ELF-1 (cell line): ENCODE measurements around the gene MBP.
A peak's percentile ranks its signal among the peaks of the same experiment; 100 is the strongest.
"Not testable (repeated sequence)": the region's sequence is repeated elsewhere in the genome, so short reads cannot be mapped to it uniquely, and the experiment has no call there.

Experiments used
- DNase-seq: peaks from one replicate; pipeline ENCODE4 v3.0.0-alpha.2; 2016; ENCODE audit warnings: low read depth, low spot score

Gene MBP

DNA sequence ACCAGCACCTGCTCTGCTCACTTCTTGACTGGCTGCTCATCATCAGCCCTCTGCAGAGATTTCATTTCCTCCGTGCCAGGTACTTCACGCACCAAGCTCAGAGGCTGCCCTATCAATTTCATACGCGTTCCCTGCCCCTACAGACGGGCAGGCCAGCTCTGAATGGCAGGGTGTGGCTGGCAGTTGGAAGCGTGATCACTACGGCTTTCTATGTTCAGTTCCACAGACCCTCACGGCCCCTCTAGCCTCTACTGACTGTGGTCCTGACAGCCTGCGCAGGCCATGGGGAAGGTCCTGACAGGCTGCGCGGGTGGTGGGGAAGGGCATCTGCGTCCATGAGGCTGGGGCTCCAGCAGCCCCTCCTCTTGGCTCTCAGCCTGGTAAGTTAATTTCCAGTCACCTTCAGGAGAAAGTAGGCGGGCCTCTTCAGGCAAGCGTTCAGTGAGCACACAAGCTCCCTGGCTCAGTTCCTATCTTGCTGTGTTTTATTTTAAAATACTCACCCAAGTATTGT, 155.4 kb downstream of the MBP start:
- DNase-seq = no peak

DNA sequence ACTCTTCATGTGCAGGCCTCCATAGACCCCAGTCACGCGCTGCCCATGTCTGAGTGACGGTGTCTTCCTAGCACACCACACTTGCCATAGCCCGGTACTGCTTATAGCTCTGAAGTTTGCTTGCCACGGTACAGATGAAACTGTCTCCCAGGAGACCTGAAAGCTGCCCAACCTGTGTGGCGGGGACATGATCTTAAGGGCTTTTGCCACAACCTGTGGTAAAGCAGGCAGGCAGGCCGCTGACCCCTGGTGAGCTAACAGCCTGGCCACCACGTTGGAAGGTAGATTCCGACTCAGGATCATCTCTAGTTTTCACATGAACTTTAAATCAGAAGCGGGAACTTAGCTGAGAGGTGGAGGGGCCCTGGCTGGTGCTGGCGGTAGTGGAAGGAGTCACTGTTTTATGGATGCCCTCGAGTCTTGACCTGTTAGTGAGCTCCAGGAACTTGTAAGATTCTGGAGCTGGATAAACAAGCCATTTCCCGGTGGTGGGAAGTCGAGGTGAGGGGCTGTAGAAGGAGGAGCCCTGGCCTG, 156.9 kb downstream of the MBP start:
- no peak for DNase-seq

DNA sequence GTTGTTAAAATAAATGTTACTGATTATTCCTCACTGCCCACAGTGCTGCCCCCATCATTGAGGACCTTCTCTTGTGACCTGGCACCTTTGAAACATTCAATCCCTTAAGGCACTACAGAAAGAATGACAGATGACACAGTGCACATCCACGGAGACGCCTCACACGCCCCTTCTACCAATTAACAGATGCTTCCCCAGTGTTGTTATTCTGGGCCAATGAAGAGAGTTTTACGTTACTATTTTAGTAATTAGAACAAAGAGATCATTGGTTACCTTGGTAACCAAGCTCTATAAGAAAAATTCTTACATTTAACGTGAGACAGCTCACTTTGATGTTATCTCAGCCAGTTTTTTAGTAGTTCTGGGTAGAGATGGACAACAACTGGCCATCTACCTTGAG, 158.2 kb downstream of the MBP start:
- no peak for DNase-seq

DNA sequence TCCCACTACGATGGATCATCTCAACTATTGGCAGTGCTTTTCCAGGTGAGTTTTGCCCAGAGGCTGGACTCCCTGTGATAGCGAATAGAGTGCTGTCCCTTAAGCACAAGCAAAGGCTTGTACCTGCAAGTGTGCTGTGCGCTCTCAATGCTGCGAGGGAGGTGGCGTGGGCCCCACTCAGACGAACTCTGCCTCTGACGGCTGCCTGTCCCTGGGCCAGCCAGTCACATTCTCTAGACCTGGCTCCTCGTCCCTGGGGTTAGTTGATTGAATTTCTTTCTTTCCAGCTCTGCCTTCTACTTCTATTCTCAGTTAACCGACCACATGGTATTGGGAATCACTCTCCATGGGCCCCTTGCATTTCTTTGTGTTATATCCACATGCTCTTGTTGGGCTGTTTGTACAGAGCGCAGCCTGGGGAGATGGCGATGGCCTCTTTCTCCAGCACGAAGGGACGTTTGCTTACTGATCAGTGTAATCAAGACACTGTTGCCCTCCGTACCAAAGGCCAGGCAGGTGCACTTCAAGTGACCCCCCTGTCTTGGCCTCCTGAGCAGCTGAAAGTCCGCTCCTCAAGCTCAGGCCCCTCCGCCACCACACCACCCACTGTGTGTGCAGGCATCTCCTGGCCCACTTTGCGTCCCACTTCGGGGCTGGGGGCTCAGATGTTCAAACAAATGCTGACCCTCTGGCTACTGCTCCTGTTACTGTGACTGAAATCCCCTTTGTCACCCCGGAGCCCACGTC, 158.9 kb downstream of the MBP start:
- DNase-seq = no peak

DNA sequence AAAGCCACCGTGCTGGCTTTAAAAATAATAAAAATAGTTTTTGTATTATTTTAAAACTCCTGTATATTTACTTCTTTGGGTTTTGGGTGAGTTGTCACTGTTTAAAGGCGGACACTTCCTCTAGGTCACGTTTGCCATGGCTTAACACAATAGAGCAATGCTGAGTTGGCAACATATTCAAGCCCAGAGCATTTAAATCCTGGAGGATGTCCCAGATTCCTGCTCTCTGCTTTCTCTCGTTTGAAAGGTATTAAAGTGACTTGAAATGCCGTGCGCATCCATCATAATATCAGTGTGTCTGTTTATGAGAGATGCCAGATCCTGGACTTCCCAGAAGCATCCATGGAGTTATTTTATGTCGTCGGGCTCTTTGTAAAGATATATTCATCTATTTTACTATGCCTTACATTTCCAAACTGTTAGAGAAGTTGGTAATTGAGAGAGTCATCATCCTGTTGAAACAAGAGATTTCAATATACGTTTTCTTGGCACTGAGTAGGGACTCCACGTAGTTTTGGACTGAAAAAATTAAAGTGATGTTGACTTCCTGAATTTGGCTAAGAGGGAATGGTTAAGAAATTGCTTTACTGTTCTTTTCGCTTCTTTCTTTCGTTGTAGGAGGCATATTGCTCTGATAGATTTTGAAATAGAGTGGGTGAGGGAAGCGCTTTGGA, 159.6 kb downstream of the MBP start:
- DNase-seq = no peak

DNA sequence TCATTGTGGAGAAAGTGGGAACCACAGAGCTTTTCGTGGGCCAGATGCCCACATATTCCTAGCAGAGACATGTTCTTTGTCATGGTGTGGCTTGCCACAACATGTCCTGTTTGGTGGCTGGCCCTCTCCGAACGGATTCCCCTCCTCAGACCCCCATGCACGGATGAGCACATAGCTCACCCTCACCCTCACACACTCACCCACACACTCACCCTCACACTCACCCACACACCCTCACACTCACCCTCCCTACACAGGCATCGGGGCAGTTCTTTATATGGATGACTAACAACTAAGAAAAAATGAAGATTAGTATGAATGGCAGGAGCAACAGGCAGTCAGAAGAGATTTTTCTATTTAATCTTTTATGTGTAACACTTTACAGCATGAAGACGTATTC, 160.3 kb downstream of the MBP start:
- DNase-seq = no peak

DNA sequence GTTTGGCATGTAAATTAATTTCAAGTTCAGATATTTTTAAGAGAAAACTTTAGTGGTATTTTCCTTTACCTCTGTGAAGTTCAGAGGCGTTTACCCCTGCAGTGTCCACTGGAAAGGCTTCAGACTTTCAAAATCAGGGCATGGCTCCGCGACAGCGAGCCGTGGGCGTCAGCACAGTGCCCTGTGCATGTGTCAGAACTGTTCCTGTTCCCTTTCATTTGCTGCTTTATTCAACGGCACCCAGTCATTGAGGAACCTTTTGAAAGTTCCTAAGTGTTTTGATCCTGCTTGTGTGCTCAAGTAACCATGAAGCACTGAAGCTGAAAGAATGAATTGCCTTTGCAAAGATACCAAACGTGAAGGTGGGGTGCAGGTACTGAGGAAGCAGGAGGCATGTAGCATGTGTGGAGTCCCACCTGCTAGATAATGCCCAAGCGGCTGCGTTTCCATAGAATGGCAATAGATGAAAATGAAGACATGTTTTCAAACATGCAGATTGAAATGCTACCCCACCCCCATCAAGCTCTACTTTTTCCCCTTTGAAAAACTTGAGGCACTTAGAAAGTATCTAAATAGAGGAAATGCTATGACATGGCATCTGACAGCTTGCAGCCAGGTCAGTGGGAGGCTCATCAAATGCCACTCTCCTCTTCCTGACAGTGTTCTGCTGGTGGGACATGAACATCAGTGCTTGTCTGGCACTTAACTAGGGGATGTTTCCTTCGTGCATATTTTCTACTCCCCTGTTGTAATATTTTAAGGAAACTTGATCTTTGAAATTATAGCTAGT, 161.6 kb downstream of the MBP start:
- DNase-seq = no peak

DNA sequence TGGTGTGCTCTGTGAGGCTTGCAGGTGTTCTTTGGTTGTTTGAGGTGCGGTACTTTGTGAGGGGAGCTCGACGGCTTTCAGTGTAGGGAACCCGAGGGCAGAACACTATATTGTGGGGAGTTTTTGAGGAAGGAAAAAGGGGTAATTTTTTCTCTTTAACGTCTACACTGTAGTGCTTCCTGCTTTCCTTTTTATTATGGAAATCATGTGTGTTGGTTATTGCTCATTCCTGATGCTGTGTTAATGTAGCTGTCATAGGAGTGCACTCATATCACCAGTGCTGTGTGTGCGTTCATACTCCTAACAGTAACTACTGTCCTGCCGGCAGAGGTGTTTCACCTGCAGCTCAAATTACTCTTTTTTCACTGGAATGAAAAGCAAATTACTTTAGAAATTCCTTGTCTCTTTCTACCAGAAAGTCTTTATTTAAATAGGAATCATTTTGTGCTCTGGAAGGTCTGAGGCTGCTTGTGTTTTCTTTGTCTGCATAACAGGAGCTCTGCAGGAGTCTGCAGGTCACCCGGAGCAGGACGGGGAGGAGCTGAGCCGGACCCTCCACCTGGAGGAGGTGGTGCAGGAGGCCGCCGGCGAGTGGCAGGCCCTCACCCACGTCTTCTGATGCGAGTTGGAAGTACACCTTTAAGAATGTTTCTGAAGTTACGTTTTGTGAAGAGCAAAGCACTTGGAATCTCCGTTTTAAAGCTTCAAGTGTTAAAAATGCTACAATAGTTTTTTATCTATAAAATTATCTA, 164.7 kb downstream of the MBP start:
- DNase-seq = peak; percentile 64

DNA sequence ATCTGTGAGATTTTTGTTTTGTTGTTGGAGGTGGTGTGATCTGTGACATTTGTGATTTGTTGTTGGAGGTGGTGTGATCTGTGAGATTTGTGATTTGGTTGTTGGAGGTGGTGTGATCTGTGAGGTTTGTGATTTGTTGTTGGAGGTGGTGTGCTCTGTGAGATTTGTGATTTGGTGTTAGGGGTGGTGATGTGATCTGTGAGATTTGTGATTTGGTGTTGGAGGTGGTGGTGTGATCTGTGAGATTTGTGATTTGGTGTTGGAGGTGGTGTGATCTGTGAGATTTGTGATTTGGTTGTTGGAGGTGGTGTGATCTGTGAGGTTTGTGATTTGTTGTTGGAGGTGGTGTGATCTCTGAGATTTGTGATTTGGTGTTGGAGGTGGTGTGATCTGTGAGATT, 165.3 kb downstream of the MBP start:
- DNase-seq = not testable (repeated sequence)

DNA sequence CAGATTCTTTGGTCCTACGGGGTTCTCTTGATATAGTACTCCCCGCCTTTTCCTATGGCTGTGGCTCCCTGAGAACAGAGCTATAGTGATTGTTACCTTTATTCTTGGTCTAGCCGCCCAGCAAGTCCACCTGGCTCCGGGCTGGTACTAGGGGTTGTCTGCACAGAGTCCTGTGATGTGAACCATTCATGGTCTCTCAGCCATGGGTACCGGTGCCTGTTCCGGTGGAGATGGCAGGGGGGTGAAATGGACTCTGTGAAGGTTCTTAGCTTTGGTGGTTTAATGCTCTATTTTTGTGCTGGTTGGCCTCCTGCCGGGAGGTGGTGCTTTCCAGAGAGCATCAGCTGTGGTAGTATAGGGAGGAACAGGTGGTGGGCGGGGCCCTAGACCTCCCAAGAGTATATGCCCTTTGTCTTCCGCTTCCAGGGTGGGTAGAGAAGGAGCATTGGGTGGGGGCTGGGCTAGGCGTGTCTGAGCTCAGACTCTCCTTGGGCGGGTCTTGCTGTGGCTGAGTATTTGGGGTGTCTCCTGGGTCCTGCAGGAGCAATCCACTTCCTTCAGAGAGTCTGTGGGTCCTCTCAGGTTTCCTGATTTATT, 166.9 kb downstream of the MBP start:
- DNase-seq = peak; percentile 56

DNA sequence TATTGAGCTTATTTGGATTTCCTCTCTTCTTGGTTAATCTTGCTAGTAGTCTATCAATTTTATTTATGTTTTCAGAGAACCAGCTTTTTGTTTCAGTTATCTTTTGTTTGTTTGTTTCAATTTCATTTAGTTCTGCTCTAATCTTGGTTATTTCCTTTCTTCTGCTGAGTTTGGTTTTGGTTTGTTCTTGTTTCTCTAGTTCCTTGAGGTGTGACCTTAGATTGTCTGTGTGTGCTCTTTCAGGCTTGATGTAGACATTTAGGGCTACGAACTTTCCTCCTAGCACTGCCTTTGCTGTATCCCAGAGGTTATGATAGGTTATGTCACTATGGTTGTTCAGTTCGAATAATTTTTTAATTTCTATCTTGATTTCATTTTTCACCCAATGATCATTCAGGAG, 168.6 kb downstream of the MBP start:
- no peak for DNase-seq

DNA sequence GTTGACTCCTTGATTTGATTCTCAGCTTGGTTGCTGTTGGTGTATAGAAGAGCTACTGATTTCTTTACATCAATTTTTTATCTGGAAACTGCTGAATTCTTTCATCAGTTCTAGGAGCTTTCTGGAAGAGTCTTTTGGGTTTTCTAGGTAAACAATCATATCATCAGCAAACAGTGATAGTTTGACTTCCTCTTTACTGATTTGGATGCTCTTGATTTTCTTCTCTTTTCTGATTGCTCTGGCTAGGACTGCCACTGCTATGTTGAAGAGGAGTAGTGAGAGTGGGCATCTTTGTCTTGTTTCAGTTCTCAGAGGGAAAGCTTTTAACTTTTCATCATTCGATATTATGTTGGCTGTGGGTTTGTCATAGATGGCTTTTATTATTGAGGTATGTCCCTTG, 169.7 kb downstream of the MBP start:
- DNase-seq = no peak

DNA sequence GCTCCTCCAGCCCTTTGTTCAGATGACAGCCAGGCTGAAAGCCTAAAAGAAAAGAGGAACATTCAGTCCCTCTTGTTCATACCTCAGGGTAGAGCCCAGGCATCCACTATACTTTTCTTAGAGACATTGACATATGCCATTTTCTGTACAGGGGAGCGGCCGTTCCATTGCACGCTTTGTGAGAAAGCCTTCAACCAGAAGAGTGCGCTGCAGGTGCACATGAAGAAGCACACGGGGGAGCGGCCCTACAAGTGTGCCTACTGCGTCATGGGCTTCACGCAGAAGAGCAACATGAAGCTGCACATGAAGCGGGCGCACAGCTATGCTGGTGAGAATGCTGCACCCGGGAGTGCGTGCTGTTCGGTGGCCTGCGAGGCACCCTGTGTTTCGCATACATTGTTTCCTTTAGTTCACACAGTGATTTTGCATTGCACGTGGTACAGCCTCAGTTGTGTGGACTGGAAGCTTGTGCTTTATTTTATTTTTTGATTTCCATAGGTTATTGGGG, 172.0 kb downstream of the MBP start:
- no peak for DNase-seq

DNA sequence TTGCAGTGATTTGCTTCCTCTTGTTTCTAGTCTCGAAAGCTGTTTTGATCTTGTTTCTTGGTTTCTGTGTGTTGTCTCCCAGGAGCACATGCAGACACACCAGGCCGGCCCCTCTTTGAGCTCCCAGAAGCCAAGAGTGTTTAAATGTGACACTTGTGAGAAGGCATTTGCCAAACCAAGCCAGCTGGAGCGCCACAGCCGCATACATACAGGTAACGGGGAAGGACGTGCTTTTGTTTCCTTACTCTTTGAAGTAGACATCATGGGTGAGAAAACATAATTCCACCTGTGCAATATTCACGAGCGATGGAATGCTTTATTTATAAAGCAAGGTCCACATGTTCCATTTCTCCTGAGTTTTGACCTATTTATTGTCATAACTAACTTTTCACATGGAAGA, 173.0 kb downstream of the MBP start:
- DNase-seq = no peak

DNA sequence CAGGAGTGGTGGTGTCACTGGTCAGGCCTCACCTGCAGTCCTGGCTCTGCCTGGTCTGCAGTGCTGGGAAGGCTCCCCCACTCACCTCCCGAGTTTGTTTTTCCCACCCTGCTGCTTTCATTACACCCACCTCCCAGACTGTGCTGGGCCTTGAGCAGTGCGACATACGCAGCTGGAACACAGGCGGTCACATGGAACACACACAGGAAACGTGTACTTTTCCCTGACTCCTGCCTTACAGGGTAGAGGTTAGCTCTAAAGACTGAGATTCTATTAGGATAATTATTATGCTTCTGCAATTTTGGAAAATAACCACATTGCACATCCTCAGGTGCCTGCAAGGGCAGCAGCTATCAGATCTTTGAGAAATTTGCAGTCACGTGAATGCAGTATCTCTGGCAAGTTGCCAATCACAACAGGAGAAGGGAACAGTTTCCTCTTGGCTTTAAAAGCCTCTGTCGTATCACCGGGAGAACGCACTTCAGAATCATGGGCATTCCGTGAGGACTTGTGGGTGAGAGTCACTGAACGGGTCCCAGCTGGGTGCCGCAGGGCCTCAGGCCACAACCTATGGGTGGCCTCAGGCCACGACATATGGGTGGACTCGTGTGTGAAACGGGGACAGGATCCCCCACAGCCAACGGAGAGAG, 173.8 kb downstream of the MBP start:
- DNase-seq = no peak

DNA sequence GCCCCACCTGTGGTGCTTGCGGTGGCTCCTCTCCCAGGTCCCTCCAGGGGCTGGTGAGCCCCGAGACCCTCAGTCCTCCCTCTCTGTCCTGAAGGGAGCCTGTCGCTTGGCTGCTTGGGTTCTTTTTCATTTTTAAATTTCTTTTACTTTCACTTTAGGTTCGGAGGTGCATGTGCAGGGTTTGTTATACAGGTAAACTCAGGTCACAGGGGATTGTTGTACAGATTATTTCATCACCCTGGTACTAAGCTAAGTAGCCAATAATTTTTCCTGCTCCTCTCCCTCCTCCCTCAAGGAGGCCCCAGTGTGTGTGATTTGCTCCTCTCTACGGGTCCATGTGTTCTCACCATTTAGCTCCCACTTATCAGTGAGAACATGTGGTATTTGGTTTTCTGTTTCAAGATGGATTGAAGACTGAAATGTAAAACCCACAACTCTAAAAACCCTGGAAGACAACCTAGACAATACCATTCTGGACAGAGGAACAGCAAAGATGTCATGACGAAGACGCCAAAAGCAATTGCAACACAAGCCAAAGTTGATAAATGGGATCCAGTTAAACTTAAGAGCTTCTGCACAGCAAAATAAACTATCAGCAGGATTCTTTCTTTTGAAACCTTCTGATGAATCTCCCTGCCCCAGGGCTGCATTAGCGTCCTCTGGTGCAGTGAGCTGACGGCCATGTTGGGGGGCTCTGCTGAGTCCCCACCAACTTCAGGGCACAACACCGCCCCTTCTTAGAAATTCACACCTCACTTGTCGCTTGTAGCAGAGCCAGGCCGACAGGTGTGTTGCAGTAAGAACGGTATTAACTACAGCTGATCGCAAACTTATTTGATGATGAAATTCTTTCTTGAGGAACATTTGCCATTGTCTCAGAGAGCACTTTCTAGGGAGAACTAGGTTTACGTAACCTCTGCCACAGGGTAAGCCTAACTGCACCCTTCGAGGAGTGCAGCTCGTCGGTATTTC, 174.9 kb downstream of the MBP start:
- no peak for DNase-seq

DNA sequence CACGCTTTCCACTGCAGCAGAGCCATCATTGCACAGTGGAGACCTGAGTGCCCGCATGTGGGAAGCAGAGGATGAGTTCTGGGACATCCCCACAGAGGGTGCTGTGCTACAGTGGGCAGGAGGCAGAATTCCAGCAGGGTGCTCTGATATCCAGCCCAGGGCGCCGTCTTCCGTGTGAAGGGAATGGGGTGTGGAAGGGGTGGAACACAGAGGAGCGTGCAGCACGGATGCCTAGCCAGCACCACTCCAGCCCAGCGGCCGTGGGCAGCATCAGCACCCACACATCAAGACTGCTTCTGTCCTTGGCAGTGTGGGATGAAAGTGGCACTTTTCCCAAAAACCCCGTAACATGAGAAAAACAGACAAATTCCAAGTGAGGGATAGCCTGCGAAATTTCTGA, 175.9 kb downstream of the MBP start:
- DNase-seq = no peak

DNA sequence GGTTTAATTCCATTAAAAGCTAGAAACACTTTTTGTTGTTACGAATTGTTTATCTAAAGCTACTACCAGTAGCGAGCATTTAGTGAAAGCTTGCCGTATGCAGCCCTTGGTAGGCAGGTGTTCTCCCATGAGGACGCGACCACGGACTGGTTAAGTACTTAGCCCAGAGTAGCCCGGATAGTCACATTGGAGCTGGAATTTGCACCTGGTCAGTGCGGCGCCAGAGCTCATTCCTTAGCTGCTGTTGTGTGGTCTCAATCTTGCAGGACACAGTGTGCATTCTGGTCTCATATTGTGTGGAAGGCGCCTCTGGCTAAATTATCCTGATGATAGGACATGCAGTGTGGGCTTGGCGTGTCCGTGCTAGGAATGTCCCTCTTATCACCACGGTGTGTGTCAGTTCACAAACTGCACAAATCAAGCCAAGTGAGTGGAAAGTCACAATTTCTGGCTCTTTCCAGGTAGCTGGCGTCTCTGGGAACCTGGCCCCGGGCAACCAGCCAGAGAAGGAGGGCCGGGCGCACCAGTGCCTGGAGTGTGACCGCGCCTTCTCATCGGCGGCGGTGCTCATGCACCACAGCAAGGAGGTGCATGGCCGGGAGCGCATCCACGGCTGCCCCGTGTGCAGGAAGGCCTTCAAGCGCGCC, 176.9 kb downstream of the MBP start:
- no peak for DNase-seq
